ENCODE results near the gene SCN3B. TPM values are rescaled to one million over a fixed set of nuclear protein-coding genes. Genes with fewer than 3 reads are reported as not detected.
A peak's percentile ranks its signal among the peaks of the same experiment; 100 is the strongest.

SCN3B gene, protein sequence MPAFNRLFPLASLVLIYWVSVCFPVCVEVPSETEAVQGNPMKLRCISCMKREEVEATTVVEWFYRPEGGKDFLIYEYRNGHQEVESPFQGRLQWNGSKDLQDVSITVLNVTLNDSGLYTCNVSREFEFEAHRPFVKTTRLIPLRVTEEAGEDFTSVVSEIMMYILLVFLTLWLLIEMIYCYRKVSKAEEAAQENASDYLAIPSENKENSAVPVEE
- 3.2 TPM for total RNA-seq

GRCh38 chr11:123654566-123655081 lies at the start of gene SCN3B:
Gene SCN3B (minus strand): TSS chr11:123654624. CDS start chr11:123653801, 823 bp downstream.
- Histone ChIP-seq H3K4me3 (peak within 1 kb of the TSS; percentile 62 to 63), H3K36me3 (no peaks in the 10 kb centered on the region), H3K27ac (peak within 1 kb of the TSS; percentile 2), H3K9me3 (no peaks in the 10 kb centered on the region), H3K27me3 (no peaks in the 10 kb centered on the region), H3K4me1 (peaks cover 20% of the 10 kb centered on the region)
- TF ChIP-seq POLR2AphosphoS5 (IDR thresholded peaks at IDR 0.05; ENCODE audit: insufficient read depth in 1 of 2, low read depth in 1 of 2) (no peak), POLR2A (IDR thresholded peaks at IDR 0.05) (no peak), CTCF (IDR thresholded peaks at IDR 0.05) (no peak)
- DNase-seq (ENCODE audit: extremely low spot score in 2 of 2): no peak
- intact Hi-C loops (cut with DNase I): no loop called here

DNA sequence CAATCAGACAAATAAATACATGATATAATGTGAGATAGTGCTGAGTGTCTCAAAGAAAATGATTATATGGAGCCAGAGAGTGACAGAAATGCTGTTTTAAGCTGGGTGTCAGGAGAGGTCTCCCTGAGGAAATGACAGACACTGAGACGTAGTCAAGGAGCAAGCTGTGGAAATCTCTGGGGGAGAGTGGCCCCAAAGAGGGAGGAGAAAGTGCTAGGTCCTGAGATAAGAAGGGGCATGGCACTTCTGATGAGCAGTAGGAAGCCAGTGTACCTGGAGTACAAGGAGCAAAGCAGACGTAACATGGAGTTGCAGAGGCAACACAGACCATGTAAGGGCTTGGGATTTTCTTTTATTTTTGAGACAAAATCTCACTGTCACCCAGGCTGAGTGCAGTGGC lies 48.3 kb upstream of the SCN3B start:
- intact Hi-C loops (cut with DNase I): no loop called here
- Histone ChIP-seq H3K27ac (no peak overlapping the region), H3K9me3 (no peaks in the 10 kb centered on the region), H3K36me3 (no peaks in the 10 kb centered on the region), H3K4me3 (no peak overlapping the region), H3K27me3 (no peaks in the 10 kb centered on the region), H3K4me1 (no peaks in the 10 kb centered on the region)
- no peak for DNase-seq (ENCODE audit: extremely low spot score in 2 of 2)
- TF ChIP-seq CTCF (IDR thresholded peaks at IDR 0.05) (no peak), POLR2AphosphoS5 (IDR thresholded peaks at IDR 0.05; ENCODE audit: insufficient read depth in 1 of 2, low read depth in 1 of 2) (no peak), POLR2A (IDR thresholded peaks at IDR 0.05) (no peak)

- no peak overlapping the region for H3K27ac ChIP-seq
- H3K36me3 ChIP-seq: no peaks in the 10 kb centered on the region
- no peak for DNase-seq (ENCODE audit: extremely low spot score in 2 of 2)
- no peaks in the 10 kb centered on the region for H3K9me3 ChIP-seq
- no peaks in the 10 kb centered on the region for H3K4me1 ChIP-seq
- intact Hi-C loops (cut with DNase I): no loop called here
- TF ChIP-seq CTCF (IDR thresholded peaks at IDR 0.05) (no peak), POLR2AphosphoS5 (IDR thresholded peaks at IDR 0.05; ENCODE audit: insufficient read depth in 1 of 2, low read depth in 1 of 2) (no peak), POLR2A (IDR thresholded peaks at IDR 0.05) (no peak)
- H3K27me3 ChIP-seq: no peaks in the 10 kb centered on the region
- no peak overlapping the region for H3K4me3 ChIP-seq
Measured at GRCh38 chr11:123702139-123702538, 47.7 kb upstream of the SCN3B start.

DNA sequence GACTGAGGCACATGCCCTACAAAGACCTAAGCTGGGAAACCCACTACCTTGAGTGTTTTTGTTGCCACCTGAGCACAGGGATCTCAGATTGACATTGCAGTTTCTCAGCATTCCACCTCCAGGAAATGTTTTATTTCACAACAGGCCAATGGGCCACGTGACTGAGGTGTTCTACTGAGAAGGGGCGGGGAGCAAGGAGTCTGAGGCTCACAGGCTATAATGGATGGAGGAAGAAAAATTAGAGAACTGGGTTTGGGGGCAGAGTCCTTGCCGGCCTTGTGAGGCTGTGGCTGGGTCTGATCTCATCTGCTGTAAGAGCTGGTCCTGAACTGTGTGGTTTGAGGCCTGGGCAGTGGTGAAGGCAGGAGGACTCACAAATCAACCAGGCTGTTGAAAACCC lies 46.3 kb upstream of the SCN3B start:
- DNase-seq (ENCODE audit: extremely low spot score in 2 of 2): no peak
- no peak for TF ChIP-seq POLR2A (IDR thresholded peaks at IDR 0.05)
- no peak for TF ChIP-seq CTCF (IDR thresholded peaks at IDR 0.05)
- no peak for TF ChIP-seq POLR2AphosphoS5 (IDR thresholded peaks at IDR 0.05; ENCODE audit: insufficient read depth in 1 of 2, low read depth in 1 of 2)
- no peak overlapping the region for H3K4me3 ChIP-seq
- no peaks in the 10 kb centered on the region for H3K36me3 ChIP-seq
- H3K27ac ChIP-seq: no peak overlapping the region
- H3K27me3 ChIP-seq: no peaks in the 10 kb centered on the region
- no peaks in the 10 kb centered on the region for H3K9me3 ChIP-seq
- intact Hi-C loops (cut with DNase I): no loop called here
- no peaks in the 10 kb centered on the region for H3K4me1 ChIP-seq

GRCh38 chr11:123698546-123699127 lies 44.2 kb upstream of the SCN3B start:
- Histone ChIP-seq H3K4me1 (no peaks in the 10 kb centered on the region), H3K27me3 (no peaks in the 10 kb centered on the region), H3K4me3 (no peak overlapping the region), H3K27ac (no peak overlapping the region), H3K36me3 (no peaks in the 10 kb centered on the region), H3K9me3 (no peaks in the 10 kb centered on the region)
- intact Hi-C loops (cut with DNase I): no loop called here
- TF ChIP-seq POLR2AphosphoS5 (IDR thresholded peaks at IDR 0.05; ENCODE audit: insufficient read depth in 1 of 2, low read depth in 1 of 2) (no peak), CTCF (IDR thresholded peaks at IDR 0.05) (no peak), POLR2A (IDR thresholded peaks at IDR 0.05) (no peak)
- DNase-seq (ENCODE audit: extremely low spot score in 2 of 2): no peak

Measured in vagina (tissue), 2 donors.